ENCODE results near the gene PTGES2.
"Not testable (repeated sequence)": the region's sequence is repeated elsewhere in the genome, so short reads cannot be mapped to it uniquely, and the experiment has no call there.

PTGES2 gene

GRCh38 chr9:128131346-128131745 lies 3.8 kb upstream of the PTGES2 start:
- not testable (repeated sequence) for H3K36me3 ChIP-seq (ENCODE audit: insufficient read depth, low read length); H3K4me1 ChIP-seq (ENCODE audit: insufficient read depth, low read length); H3K9me3 ChIP-seq (ENCODE audit: insufficient read depth, low read depth, low read length); H3K4me3 ChIP-seq (ENCODE audit: low read length); H3K27ac ChIP-seq (ENCODE audit: low read depth, low read length); H3K9ac ChIP-seq (ENCODE audit: low read depth, low read length)
- 89% methylated on average over 8 of the region's 8 CpGs for WGBS
- peaks cover 12% of the 10 kb centered on the region; the same call in 1 of the 2 replicates for H3K27me3 ChIP-seq (ENCODE audit: insufficient read depth, low read length)

GRCh38 chr9:128130651-128131050 lies 3.1 kb upstream of the PTGES2 start:
- H3K27me3 ChIP-seq (ENCODE audit: insufficient read depth, low read length), result peaks cover 12% of the 10 kb centered on the region; the same call in 1 of the 2 replicates
- not testable (repeated sequence) for H3K36me3 ChIP-seq (ENCODE audit: insufficient read depth, low read length); H3K27ac ChIP-seq (ENCODE audit: low read depth, low read length); H3K4me1 ChIP-seq (ENCODE audit: insufficient read depth, low read length); H3K9ac ChIP-seq (ENCODE audit: low read depth, low read length); H3K9me3 ChIP-seq (ENCODE audit: insufficient read depth, low read depth, low read length); H3K4me3 ChIP-seq (ENCODE audit: low read length)
- WGBS, result 67% methylated on average over 7 of the region's 7 CpGs

- not testable (repeated sequence) for H3K36me3 ChIP-seq (ENCODE audit: insufficient read depth, low read length); H3K4me1 ChIP-seq (ENCODE audit: insufficient read depth, low read length); H3K4me3 ChIP-seq (ENCODE audit: low read length); H3K9ac ChIP-seq (ENCODE audit: low read depth, low read length); H3K9me3 ChIP-seq (ENCODE audit: insufficient read depth, low read depth, low read length); H3K27ac ChIP-seq (ENCODE audit: low read depth, low read length)
- 10% methylated on average over 7 of the region's 12 CpGs for WGBS
- peaks cover 12% of the 10 kb centered on the region; the same call in 1 of the 2 replicates for H3K27me3 ChIP-seq (ENCODE audit: insufficient read depth, low read length)
These were observed 2.6 kb upstream of the PTGES2 start for GRCh38 chr9:128129976-128130590.

GRCh38 chr9:128128836-128129590 lies 1.5 kb upstream of the PTGES2 start:
- Histone ChIP-seq H3K27ac (ENCODE audit: low read depth, low read length) (no peak overlapping the region), H3K4me3 (ENCODE audit: low read length) (peak overlapping the region; percentile 100), H3K4me1 (ENCODE audit: insufficient read depth, low read length) (no peaks in the 10 kb centered on the region), H3K36me3 (ENCODE audit: insufficient read depth, low read length) (peaks cover 8% of the 10 kb centered on the region), H3K9me3 (ENCODE audit: insufficient read depth, low read depth, low read length) (no peaks in the 10 kb centered on the region), H3K27me3 (ENCODE audit: insufficient read depth, low read length) (peaks cover 12% of the 10 kb centered on the region; the same call in 1 of the 2 replicates), H3K9ac (ENCODE audit: low read depth, low read length) (peak overlapping the region; percentile 48)
- 64% methylated on average over 28 of the region's 29 CpGs for WGBS

- Histone ChIP-seq H3K9ac (ENCODE audit: low read depth, low read length) (peak overlapping the region; percentile 95), H3K9me3 (ENCODE audit: insufficient read depth, low read depth, low read length) (no peaks in the 10 kb centered on the region), H3K4me1 (ENCODE audit: insufficient read depth, low read length) (no peaks in the 10 kb centered on the region), H3K36me3 (ENCODE audit: insufficient read depth, low read length) (peaks cover 16% of the 10 kb centered on the region), H3K4me3 (ENCODE audit: low read length) (peak overlapping the region; percentile 100), H3K27me3 (ENCODE audit: insufficient read depth, low read length) (peaks cover 9% of the 10 kb centered on the region; the same call in 1 of the 2 replicates), H3K27ac (ENCODE audit: low read depth, low read length) (peak overlapping the region; percentile 99)
- WGBS, result under 1% methylated on average over 82 of the region's 82 CpGs
These were observed 684 bp upstream of the PTGES2 start for GRCh38 chr9:128127990-128128835.

- Histone ChIP-seq H3K4me1 (ENCODE audit: insufficient read depth, low read length) (no peaks in the 10 kb centered on the region), H3K27me3 (ENCODE audit: insufficient read depth, low read length) (peaks cover 9% of the 10 kb centered on the region; the same call in 1 of the 2 replicates), H3K9me3 (ENCODE audit: insufficient read depth, low read depth, low read length) (no peaks in the 10 kb centered on the region), H3K4me3 (ENCODE audit: low read length) (0 out of 2 replicates have a peak overlapping the region, but pooled peaks have one; percentile 8), H3K9ac (ENCODE audit: low read depth, low read length) (no peak overlapping the region), H3K27ac (ENCODE audit: low read depth, low read length) (no peak overlapping the region), H3K36me3 (ENCODE audit: insufficient read depth, low read length) (peaks cover 39% of the 10 kb centered on the region)
- WGBS, result 81% methylated on average over 10 of the region's 10 CpGs
These were observed 1.8 kb downstream of the PTGES2 start for GRCh38 chr9:128125580-128126354.

- no peak overlapping the region for H3K27ac ChIP-seq (ENCODE audit: low read depth, low read length)
- no peak overlapping the region for H3K9ac ChIP-seq (ENCODE audit: low read depth, low read length)
- 80% methylated on average over 16 of the region's 16 CpGs for WGBS
These were observed 2.5 kb downstream of the PTGES2 start for GRCh38 chr9:128124873-128125579.

GRCh38 chr9:128124451-128124850 lies 3.1 kb downstream of the PTGES2 start:
- Histone ChIP-seq H3K4me3 (ENCODE audit: low read length) (no peak overlapping the region), H3K36me3 (ENCODE audit: insufficient read depth, low read length) (peaks cover 46% of the 10 kb centered on the region), H3K9me3 (ENCODE audit: insufficient read depth, low read depth, low read length) (no peaks in the 10 kb centered on the region), H3K9ac (ENCODE audit: low read depth, low read length) (no peak overlapping the region), H3K4me1 (ENCODE audit: insufficient read depth, low read length) (no peaks in the 10 kb centered on the region), H3K27me3 (ENCODE audit: insufficient read depth, low read length) (peaks cover 9% of the 10 kb centered on the region; the same call in 1 of the 2 replicates), H3K27ac (ENCODE audit: low read depth, low read length) (no peak overlapping the region)
- 96% methylated on average over 8 of the region's 8 CpGs for WGBS

More at GRCh38 chr9:128124873-128125579, 2.5 kb downstream of the PTGES2 start:
- Histone ChIP-seq H3K9me3 (ENCODE audit: insufficient read depth, low read depth, low read length) (no peaks in the 10 kb centered on the region), H3K36me3 (ENCODE audit: insufficient read depth, low read length) (peaks cover 46% of the 10 kb centered on the region), H3K4me3 (ENCODE audit: low read length) (no peak overlapping the region), H3K4me1 (ENCODE audit: insufficient read depth, low read length) (no peaks in the 10 kb centered on the region), H3K27me3 (ENCODE audit: insufficient read depth, low read length) (peaks cover 9% of the 10 kb centered on the region; the same call in 1 of the 2 replicates)

GRCh38 chr9:128123451-128124080 lies 4.0 kb downstream of the PTGES2 start:
- no peak overlapping the region for H3K27ac ChIP-seq (ENCODE audit: low read depth, low read length)
- peaks cover 46% of the 10 kb centered on the region for H3K36me3 ChIP-seq (ENCODE audit: insufficient read depth, low read length)
- no peak overlapping the region for H3K9ac ChIP-seq (ENCODE audit: low read depth, low read length)
- peaks cover 1% of the 10 kb centered on the region; the same call in 1 of the 2 replicates for H3K27me3 ChIP-seq (ENCODE audit: insufficient read depth, low read length)
- H3K9me3 ChIP-seq (ENCODE audit: insufficient read depth, low read depth, low read length), result no peaks in the 10 kb centered on the region
- H3K4me3 ChIP-seq (ENCODE audit: low read length), result no peak overlapping the region
- H3K4me1 ChIP-seq (ENCODE audit: insufficient read depth, low read length), result no peaks in the 10 kb centered on the region
- WGBS, result 96% methylated on average over 21 of the region's 21 CpGs

- no peaks in the 10 kb centered on the region for H3K27me3 ChIP-seq (ENCODE audit: insufficient read depth, low read length)
- WGBS, result 97% methylated on average over 24 of the region's 24 CpGs
- no peak overlapping the region for H3K9ac ChIP-seq (ENCODE audit: low read depth, low read length)
- no peaks in the 10 kb centered on the region for H3K9me3 ChIP-seq (ENCODE audit: insufficient read depth, low read depth, low read length)
- H3K4me1 ChIP-seq (ENCODE audit: insufficient read depth, low read length), result no peaks in the 10 kb centered on the region
- no peak overlapping the region for H3K27ac ChIP-seq (ENCODE audit: low read depth, low read length)
- peaks cover 46% of the 10 kb centered on the region for H3K36me3 ChIP-seq (ENCODE audit: insufficient read depth, low read length)
- H3K4me3 ChIP-seq (ENCODE audit: low read length), result no peak overlapping the region
These were observed 4.7 kb downstream of the PTGES2 start for GRCh38 chr9:128122809-128123175.
